ENCODE data around the gene HPN.
"Not testable (repeated sequence)": the region's sequence is repeated elsewhere in the genome, so short reads cannot be mapped to it uniquely, and the experiment has no call there.

Gene HPN

DNA sequence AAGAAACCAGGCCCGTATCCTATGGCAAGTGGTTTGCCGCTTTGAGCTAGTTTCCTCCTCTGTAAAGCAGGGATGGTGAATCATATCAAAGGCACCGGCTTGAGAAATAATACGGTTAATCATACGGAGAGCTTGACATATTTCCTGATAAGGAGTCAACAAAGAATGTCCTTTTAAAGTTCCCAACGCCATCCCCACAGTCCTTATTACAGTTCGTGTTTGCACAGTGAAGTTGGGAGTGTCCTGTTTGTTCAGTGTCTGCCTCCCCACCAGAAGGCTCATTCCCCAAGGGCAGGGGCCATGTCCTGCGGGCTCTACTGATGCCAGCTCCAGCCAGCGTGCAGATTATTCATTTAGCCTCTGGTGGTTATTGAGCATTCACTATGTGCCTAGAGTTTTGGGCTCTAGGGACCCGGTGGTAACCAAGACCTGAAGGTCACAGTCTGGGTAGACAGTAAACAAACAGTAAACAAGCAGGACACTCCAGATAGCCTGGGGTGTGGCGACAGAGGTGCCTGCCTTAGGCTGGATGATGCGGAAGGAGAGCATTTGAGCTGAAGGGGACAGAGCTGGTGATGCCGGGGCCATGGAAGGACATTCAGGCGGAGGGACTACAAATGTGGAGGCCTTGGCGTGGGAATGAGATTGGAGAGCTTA lies 35.1 kb upstream of the HPN start:
- no peak for DNase-seq (ENCODE audit: low spot score)
- TF ChIP-seq, protein P1, sequence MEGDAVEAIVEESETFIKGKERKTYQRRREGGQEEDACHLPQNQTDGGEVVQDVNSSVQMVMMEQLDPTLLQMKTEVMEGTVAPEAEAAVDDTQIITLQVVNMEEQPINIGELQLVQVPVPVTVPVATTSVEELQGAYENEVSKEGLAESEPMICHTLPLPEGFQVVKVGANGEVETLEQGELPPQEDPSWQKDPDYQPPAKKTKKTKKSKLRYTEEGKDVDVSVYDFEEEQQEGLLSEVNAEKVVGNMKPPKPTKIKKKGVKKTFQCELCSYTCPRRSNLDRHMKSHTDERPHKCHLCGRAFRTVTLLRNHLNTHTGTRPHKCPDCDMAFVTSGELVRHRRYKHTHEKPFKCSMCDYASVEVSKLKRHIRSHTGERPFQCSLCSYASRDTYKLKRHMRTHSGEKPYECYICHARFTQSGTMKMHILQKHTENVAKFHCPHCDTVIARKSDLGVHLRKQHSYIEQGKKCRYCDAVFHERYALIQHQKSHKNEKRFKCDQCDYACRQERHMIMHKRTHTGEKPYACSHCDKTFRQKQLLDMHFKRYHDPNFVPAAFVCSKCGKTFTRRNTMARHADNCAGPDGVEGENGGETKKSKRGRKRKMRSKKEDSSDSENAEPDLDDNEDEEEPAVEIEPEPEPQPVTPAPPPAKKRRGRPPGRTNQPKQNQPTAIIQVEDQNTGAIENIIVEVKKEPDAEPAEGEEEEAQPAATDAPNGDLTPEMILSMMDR (IDR thresholded peaks at IDR 0.05; ENCODE audit: extremely low read depth, missing control alignments), result no peak

DNA sequence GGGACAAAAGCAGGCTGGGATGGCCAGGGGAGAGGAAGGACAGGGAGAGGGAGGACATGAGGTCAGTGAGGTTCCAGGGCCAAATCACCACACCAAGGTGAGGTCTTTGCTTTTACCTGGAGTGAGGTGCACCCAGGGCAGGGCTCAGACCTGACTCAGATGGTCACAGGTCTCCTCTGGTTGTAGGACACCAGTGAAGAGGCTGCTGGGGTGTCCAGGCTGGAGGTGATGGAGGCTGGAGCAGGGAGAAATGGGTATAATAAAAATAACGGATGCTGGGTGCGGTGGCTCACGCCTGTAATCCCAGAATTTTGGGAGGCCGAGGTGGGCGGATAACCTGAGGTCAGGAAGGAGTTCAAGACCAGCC lies 34.5 kb upstream of the HPN start:
- TF ChIP-seq, protein P1 (IDR thresholded peaks at IDR 0.05; ENCODE audit: extremely low read depth, missing control alignments), result no peak

DNA sequence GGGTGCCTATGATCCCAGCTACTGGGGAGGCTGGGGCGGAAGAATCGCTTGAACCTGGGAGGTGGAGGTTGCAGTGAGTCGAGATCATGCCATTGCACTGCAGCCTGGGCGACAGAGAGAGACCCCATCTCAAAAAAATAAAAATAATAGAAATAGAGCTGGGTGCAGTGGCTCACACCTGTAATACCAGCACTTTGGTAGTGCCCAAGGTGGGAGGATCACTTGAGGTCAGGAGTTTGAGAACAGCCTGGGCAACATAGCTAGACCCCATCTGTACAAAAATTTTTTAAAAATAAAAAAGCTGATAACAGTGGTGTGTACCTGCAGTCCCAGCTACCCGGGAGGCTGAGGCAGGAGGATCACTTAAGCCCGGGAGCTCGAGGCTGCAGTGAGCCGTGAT lies 34.1 kb upstream of the HPN start:
- DNase-seq (ENCODE audit: low spot score), result not testable (repeated sequence)

More for the DNA sequence above, 34.5 kb upstream of the HPN start:
- no peak for DNase-seq (ENCODE audit: low spot score)

DNA sequence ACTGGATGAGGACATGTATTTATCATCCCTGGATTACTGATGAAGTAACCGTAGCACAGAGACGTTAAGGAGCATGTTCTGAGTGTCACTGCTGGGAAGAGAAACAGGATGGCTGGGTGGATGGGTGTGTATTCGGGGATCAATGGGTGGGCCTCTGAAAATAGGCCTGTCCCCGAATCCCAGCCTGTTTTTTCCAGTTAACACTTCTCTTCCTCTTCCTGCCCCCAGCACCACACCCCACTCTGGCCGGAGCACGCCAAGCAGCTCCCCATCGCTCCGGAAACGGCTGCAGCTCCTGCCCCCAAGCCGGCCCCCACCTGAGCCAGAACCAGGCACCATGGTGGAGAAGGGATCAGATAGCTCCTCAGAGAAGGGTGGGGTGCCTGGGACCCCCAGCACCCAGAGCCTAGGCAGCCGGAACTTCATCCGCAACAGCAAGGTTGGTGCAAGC lies 32.6 kb upstream of the HPN start:
- DNase-seq (ENCODE audit: low spot score), result no peak
- TF ChIP-seq, protein P1 (IDR thresholded peaks at IDR 0.05; ENCODE audit: extremely low read depth, missing control alignments), result no peak

DNA sequence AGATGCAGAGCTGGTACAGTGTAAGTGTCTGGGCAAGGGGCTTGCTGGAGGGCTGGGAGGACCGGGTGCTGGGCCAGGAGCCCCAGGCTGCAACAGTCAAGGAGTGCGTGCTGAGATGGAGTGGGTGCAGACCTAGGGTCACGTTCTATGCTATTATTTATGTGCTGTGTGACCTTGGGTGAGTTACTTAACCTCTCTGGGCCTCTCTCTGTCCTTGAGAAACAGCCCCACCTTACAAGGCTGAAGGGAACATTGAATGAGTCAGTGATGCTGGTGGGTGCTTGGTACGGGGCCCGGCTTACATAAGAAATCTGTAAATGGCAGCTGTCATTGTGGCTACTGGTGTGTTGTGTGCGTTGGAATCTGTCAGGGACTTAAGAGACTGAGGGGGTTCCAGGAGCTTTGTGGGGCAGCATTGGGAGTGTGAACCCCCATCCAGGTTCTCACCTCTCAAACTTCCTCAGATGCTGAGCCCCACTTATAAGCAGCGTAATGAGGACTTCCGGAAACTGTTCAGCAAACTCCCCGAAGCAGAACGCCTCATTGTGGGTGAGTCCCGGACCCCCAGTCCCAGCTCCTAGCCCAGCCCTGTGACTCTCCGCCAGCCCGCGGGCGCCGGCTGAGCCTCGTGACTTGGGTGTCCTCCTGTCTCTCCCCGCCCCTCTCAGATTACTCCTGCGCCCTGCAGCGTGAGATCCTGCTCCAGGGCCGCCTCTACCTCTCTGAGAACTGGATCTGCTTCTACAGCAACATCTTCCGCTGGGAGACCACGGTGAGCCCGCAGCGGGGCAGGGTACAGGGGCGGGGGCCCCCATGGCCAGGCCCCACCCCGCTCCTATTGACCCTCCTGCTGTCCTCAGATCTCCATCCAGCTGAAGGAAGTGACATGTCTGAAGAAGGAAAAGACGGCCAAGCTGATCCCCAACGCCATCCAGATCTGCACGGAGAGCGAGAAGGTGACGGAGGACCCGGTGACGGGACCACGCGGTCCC lies 31.8 kb upstream of the HPN start:
- TF ChIP-seq, protein P1 (IDR thresholded peaks at IDR 0.05; ENCODE audit: extremely low read depth, missing control alignments), result no peak

DNA sequence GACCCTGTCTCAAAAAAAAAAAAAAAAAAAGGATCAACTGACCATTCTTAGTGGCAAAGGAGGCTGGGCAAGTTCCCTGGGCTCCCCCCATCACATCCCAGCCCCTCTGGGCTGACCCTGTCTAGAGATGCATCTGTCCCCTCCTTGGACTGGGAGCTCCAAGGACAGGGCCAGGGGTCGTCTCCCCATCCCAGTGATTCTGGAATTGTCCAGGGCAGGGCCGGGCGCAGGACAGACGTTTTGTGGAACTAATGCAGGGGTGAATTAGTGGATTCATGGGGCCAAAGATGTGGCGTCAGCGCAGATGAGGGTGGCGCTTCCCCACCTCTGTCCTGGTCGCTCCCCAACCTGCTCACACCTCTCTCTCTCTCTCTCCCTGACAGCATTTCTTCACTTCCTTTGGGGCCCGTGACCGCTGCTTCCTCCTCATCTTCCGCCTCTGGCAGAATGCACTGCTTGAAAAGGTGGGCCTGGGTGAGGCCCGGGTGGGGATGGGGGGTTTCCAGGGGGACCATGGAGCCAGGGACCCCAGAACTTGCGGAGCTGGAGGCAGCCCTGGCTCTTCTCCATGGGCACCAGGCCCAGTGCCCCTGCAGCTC lies 30.3 kb upstream of the HPN start:
- no peak for DNase-seq (ENCODE audit: low spot score)
- TF ChIP-seq, protein P1 (IDR thresholded peaks at IDR 0.05; ENCODE audit: extremely low read depth, missing control alignments), result no peak

More for the DNA sequence above, 31.8 kb upstream of the HPN start:
- DNase-seq (ENCODE audit: low spot score), result no peak

DNA sequence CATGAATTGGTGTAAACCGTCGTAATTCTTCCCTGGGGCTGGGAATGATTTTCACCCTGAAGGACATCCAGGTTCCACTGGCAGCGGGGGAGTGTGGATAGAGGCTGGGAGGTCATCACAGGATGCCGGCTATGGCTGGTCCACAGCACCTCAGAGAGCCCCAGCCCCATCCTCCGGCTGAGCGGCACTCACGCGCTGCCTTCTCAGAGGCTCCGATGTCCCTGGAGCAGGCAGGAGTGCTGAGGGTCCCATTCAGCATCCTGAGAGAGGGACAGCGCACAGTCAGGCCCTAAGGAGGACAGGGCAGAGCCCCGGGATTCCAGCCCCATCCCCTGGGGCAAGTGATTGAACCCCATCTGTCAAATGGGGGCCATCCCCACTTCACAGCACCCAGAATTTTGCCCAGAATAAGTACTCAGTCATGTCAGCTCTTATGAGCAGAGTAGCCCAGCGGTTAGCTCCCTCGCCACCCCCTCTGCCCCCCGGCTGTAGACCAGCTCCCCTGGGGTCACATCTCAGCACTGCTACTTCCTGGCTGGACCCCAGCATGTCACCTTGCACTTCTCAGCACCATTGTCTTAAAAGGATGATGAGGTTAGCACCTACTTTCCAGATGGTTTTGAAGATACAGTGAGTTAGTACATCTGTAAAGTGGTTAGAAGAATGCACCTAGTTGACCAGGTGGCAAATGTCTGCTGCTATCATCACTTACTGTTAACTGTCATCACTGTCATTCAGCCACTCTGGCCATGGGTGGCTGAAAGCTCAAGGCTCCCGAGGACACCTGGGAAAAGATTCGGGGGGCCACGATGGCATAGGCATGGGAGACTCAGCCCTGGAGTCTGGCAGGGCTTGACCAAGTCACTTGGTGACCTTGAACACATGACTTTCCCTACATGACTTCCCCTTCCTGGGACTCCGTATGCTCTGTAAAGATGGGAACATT lies 29.5 kb upstream of the HPN start:
- TF ChIP-seq, protein P1 (IDR thresholded peaks at IDR 0.05; ENCODE audit: extremely low read depth, missing control alignments), result no peak
- DNase-seq (ENCODE audit: low spot score), result no peak

Measured in GM20000 (cell line).